Vagina (tissue), 2 donors: ENCODE results near the gene FMN2. TPM values are rescaled to one million over a fixed set of nuclear protein-coding genes. Genes with fewer than 3 reads are reported as not detected.
A peak's percentile ranks its signal among the peaks of the same experiment; 100 is the strongest.

Source experiments
- DNase-seq, 2 donors: peaks; one replicate each; pipeline ENCODE4 v3.0.0-alpha.2; 2017; ENCODE audit errors: extremely low spot score in 2 of 2
- H3K27ac ChIP-seq: fragments of 200-600 bp; sonication (generic); one replicate; pipeline ENCODE4 v1.5.1; 2019
- H3K27me3 ChIP-seq: fragments of 200-600 bp; sonication (generic); one replicate; pipeline ENCODE4 v1.5.1; 2019
- H3K36me3 ChIP-seq, 2 donors: fragments of 200-600 bp; sonication (generic); one replicate each; pipeline ENCODE4 v1.5.1; 2017 to 2019
- H3K4me1 ChIP-seq: fragments of 200-600 bp; sonication (generic); one replicate; pipeline ENCODE4 v1.5.1; 2019
- H3K4me3 ChIP-seq, 2 donors: fragments of 200-600 bp; sonication (generic); 1 replicate in 1 of 2; 2 replicates in 1 of 2; pipeline ENCODE4 v1.5.1; 2016 to 2019
- H3K9me3 ChIP-seq: fragments of 200-600 bp; sonication (generic); one replicate; pipeline ENCODE4 v1.5.1; 2019
- CTCF ChIP-seq, 3 experiments: fragments of 450-650 bp in 2 of 3; fragments of 200-600 bp in 1 of 3; sonication (generic) in 1 of 3; IDR thresholded peaks; one replicate each; pipeline ENCODE4 v1.5.1; 2017 to 2019; ENCODE audit warnings: antibody characterized with exemption in 3 of 3, mild to moderate bottlenecking in 2 of 3, moderate library complexity in 2 of 3
- POLR2A ChIP-seq, 2 donors: fragments of 450-650 bp; IDR thresholded peaks; one replicate each; pipeline ENCODE4 v1.6.1; 2017; ENCODE audit warnings: antibody characterized with exemption in 2 of 2, mild to moderate bottlenecking in 2 of 2, moderate library complexity in 2 of 2
- POLR2AphosphoS5 ChIP-seq, 2 donors: sonication (generic); formaldehyde crosslinking; IDR thresholded peaks; one replicate each; pipeline ENCODE4 v1.9.0; 2017; ENCODE audit warnings: antibody characterized with exemption in 2 of 2, mild to moderate bottlenecking in 2 of 2, low read depth in 1 of 2; ENCODE audit not compliant: insufficient read depth in 1 of 2
- intact Hi-C: fragments of 100-400 bp; cut with DNase I; formaldehyde crosslinking; loops from one replicate; pipeline ENCODE4 v1.15.1; 2023
- total RNA-seq: library from RNA; depleted of rRNA; stranded (reverse); fragments of >200 nt; gene quantifications from one replicate; pipeline ENCODE4 v1.2.3, GENCODE V29; 2016

FMN2 gene
- not detected for total RNA-seq

GRCh38 chr1:240091614-240092300 is at the start of gene FMN2:
FMN2 (plus strand) TSS chr1:240091883; CDS start chr1:240092110, 227 bp downstream.
- DNase-seq = no peak
- Histone ChIP-seq H3K27ac (no peak within 1 kb of the TSS), H3K4me1 (peaks cover 19% of the 10 kb centered on the region), H3K36me3 (no peaks in the 10 kb centered on the region), H3K9me3 (no peaks in the 10 kb centered on the region), H3K4me3 (peak within 1 kb of the TSS; percentile 34 to 35), H3K27me3 (peaks cover 4% of the 10 kb centered on the region)
- intact Hi-C loops = no loop called here
- no peak for TF ChIP-seq CTCF (IDR thresholded peaks at IDR 0.05)
- TF ChIP-seq POLR2A (IDR thresholded peaks at IDR 0.05) = no peak
- TF ChIP-seq POLR2AphosphoS5 (IDR thresholded peaks at IDR 0.05; ENCODE audit: insufficient read depth in 1 of 2, low read depth in 1 of 2) = no peak

GRCh38 chr1:240044620-240045019 is 47.1 kb upstream of the FMN2 start:
- intact Hi-C loops = no loop called here
- TF ChIP-seq POLR2A (IDR thresholded peaks at IDR 0.05) (no peak), CTCF (IDR thresholded peaks at IDR 0.05) (no peak), POLR2AphosphoS5 (IDR thresholded peaks at IDR 0.05; ENCODE audit: insufficient read depth in 1 of 2, low read depth in 1 of 2) (no peak)
- H3K27ac ChIP-seq = no peak overlapping the region
- no peaks in the 10 kb centered on the region for H3K36me3 ChIP-seq
- no peaks in the 10 kb centered on the region for H3K4me1 ChIP-seq
- no peak for DNase-seq
- H3K27me3 ChIP-seq = no peaks in the 10 kb centered on the region
- no peak overlapping the region for H3K4me3 ChIP-seq
- no peaks in the 10 kb centered on the region for H3K9me3 ChIP-seq

- Histone ChIP-seq H3K36me3 (no peaks in the 10 kb centered on the region), H3K27ac (no peak overlapping the region), H3K9me3 (no peaks in the 10 kb centered on the region), H3K4me1 (no peaks in the 10 kb centered on the region), H3K27me3 (no peaks in the 10 kb centered on the region), H3K4me3 (no peak overlapping the region)
- TF ChIP-seq CTCF (IDR thresholded peaks at IDR 0.05) (no peak), POLR2AphosphoS5 (IDR thresholded peaks at IDR 0.05; ENCODE audit: insufficient read depth in 1 of 2, low read depth in 1 of 2) (no peak), POLR2A (IDR thresholded peaks at IDR 0.05) (no peak)
- no peak for DNase-seq
- intact Hi-C loops = no loop called here
These were observed 45.7 kb upstream of the FMN2 start for GRCh38 chr1:240046000-240046399.

GRCh38 chr1:240054109-240054701 is 37.5 kb upstream of the FMN2 start:
- Histone ChIP-seq H3K4me3 (no peak overlapping the region), H3K9me3 (no peaks in the 10 kb centered on the region)

More at GRCh38 chr1:240054109-240054701, 37.5 kb upstream of the FMN2 start:
- Histone ChIP-seq H3K27ac (no peak overlapping the region), H3K4me1 (no peaks in the 10 kb centered on the region), H3K27me3 (no peaks in the 10 kb centered on the region), H3K36me3 (no peaks in the 10 kb centered on the region)
- no peak for DNase-seq
- intact Hi-C loops = no loop called here
- no peak for TF ChIP-seq POLR2A (IDR thresholded peaks at IDR 0.05)
- no peak for TF ChIP-seq CTCF (IDR thresholded peaks at IDR 0.05)
- TF ChIP-seq POLR2AphosphoS5 (IDR thresholded peaks at IDR 0.05; ENCODE audit: insufficient read depth in 1 of 2, low read depth in 1 of 2) = no peak
